GM23338 (cell line): ENCODE measurements around the gene REEP3. TPM values are rescaled to one million over a fixed set of nuclear protein-coding genes. Genes with fewer than 3 reads are reported as not detected.

Experiments
- ATAC-seq: fragments of 200-7000 bp; cut with Tn5 transposase; 3 replicates; pipeline ENCODE4 v1.9.1; 2020
- DNase-seq: peaks from one replicate; pipeline ENCODE4 v3.0.0-alpha.2; 2015; ENCODE audit warnings: low spot score
- H2AFZ ChIP-seq: fragments of 200-600 bp; sonication (generic); 2 replicates; pipeline ENCODE4 v1.8.0; 2016; ENCODE audit warnings: antibody characterized with exemption, mild to moderate bottlenecking, moderate library complexity
- H3F3A ChIP-seq: fragments of 200-600 bp; sonication (generic); replicated peaks from 2 replicates; pipeline ENCODE4 v1.8.0; 2017; ENCODE audit warnings: antibody characterized with exemption, mixed run types, low read depth
- H3K27ac ChIP-seq: fragments of 200-600 bp; sonication (generic); 2 replicates; pipeline ENCODE4 v1.6.1; 2016; ENCODE audit warnings: low read depth
- H3K27me3 ChIP-seq: fragments of 200-600 bp; sonication (generic); 2 replicates; pipeline ENCODE4 v1.8.0; 2016; ENCODE audit warnings: mild to moderate bottlenecking, mixed run types, moderate library complexity; ENCODE audit not compliant: insufficient read depth
- H3K36me3 ChIP-seq: fragments of 200-600 bp; sonication (generic); 2 replicates; pipeline ENCODE4 v1.8.0; 2016; ENCODE audit warnings: mild to moderate bottlenecking; ENCODE audit not compliant: insufficient read depth
- H3K4me1 ChIP-seq: fragments of 200-600 bp; sonication (generic); 2 replicates; pipeline ENCODE4 v1.8.0; 2016; ENCODE audit warnings: mild to moderate bottlenecking, moderate library complexity; ENCODE audit not compliant: insufficient read depth
- H3K4me2 ChIP-seq: fragments of 200-600 bp; sonication (generic); 2 replicates; pipeline ENCODE4 v1.7.1; 2017; ENCODE audit warnings: mixed run types
- H3K4me3 ChIP-seq: fragments of 200-600 bp; sonication (generic); 2 replicates; pipeline ENCODE4 v1.6.1; 2016; ENCODE audit warnings: mixed run types
- H3K79me2 ChIP-seq: fragments of 200-600 bp; sonication (generic); replicated peaks from 2 replicates; pipeline ENCODE4 v1.8.0; 2017; ENCODE audit warnings: mild to moderate bottlenecking; ENCODE audit not compliant: insufficient read depth
- H3K9me2 ChIP-seq: fragments of 200-600 bp; sonication (generic); 2 replicates; pipeline ENCODE4 v1.8.0; 2017; ENCODE audit not compliant: insufficient read depth
- H4K20me1 ChIP-seq: fragments of 200-600 bp; sonication (generic); replicated peaks from 2 replicates; pipeline ENCODE4 v1.8.0; 2017; ENCODE audit warnings: mild to moderate bottlenecking; ENCODE audit not compliant: insufficient read depth
- H3K27ac Mint-ChIP-seq: 2 replicates; pipeline ENCODE4 v1.8.0; 2020; ENCODE audit warnings: inconsistent platforms, mild to moderate bottlenecking, moderate library complexity, mixed read lengths
- H3K27me3 Mint-ChIP-seq: 3 replicates; pipeline ENCODE4 v1.8.0; 2022; ENCODE audit warnings: low read depth, mild to moderate bottlenecking, moderate library complexity, mixed read lengths, inconsistent platforms; ENCODE audit not compliant: insufficient read depth, poor library complexity
- H3K36me3 Mint-ChIP-seq: 3 replicates; pipeline ENCODE4 v1.8.0; 2021; ENCODE audit warnings: low read depth, mild to moderate bottlenecking, inconsistent platforms, moderate library complexity, mixed read lengths
- H3K4me1 Mint-ChIP-seq: 3 replicates; pipeline ENCODE4 v1.8.0; 2020; ENCODE audit warnings: mild to moderate bottlenecking, inconsistent platforms, mixed read lengths
- H3K4me3 Mint-ChIP-seq: 3 replicates; pipeline ENCODE4 v1.8.0; 2021; ENCODE audit warnings: moderate library complexity, mild to moderate bottlenecking, inconsistent platforms, mixed read lengths
- H3K9me3 Mint-ChIP-seq: 3 replicates; pipeline ENCODE4 v1.8.0; 2020; ENCODE audit warnings: moderate library complexity, mild to moderate bottlenecking, inconsistent platforms, mixed read lengths
- CREB1 ChIP-seq: fragments of 250-450 bp; sonication (Bioruptor Pico); IDR thresholded peaks from 2 replicates; pipeline ENCODE4 v1.5.0; 2020; ENCODE audit warnings: low read depth, mild to moderate bottlenecking, moderate library complexity
- EZH2phosphoT487 ChIP-seq: fragments of 200-600 bp; sonication (generic); IDR thresholded peaks from one replicate; pipeline ENCODE4 v1.8.1; 2018; ENCODE audit warnings: antibody characterized with exemption; ENCODE audit not compliant: unreplicated experiment
- JUNB ChIP-seq: IDR thresholded peaks from one replicate; pipeline ENCODE4 v1.6.1; 2016; ENCODE audit warnings: antibody characterized with exemption; ENCODE audit not compliant: unreplicated experiment
- POLR2AphosphoS5 ChIP-seq: IDR thresholded peaks from 2 replicates; pipeline ENCODE4 v1.6.1; 2016; ENCODE audit warnings: antibody characterized with exemption, low read depth
- STAT1 ChIP-seq: IDR thresholded peaks from one replicate; pipeline ENCODE4 v1.6.1; 2016; ENCODE audit warnings: antibody characterized with exemption; ENCODE audit not compliant: unreplicated experiment
- ZNF331 ChIP-seq: fragments of 250-450 bp; sonication (Bioruptor Pico); IDR thresholded peaks from 2 replicates; pipeline ENCODE4 v1.5.0; 2020; ENCODE audit warnings: low read depth, mild to moderate bottlenecking, moderate library complexity
- polyA plus RNA-seq: library from polyadenylated mRNA; unstranded; fragments of >200 nt; fragmentation: Nextera tagmentation; extraction: Ambion mirVana; gene quantifications from 2 replicates; pipeline ENCODE4 v1.2.1, GENCODE V29; 2016
- total RNA-seq: library from RNA; depleted of rRNA; stranded (reverse); fragments of >200 nt; shearing (Covaris generic); gene quantifications from 2 replicates; pipeline ENCODE4 v1.2.3, GENCODE V29; 2014
- TF ChIP-seq, protein P1 (sequence below): IDR thresholded peaks from 2 replicates; pipeline ENCODE4 v1.6.1; 2016; ENCODE audit warnings: antibody characterized with exemption
- TF ChIP-seq, protein P2 (sequence below): fragments of 250-450 bp; sonication (Bioruptor Pico); IDR thresholded peaks from 2 replicates; pipeline ENCODE4 v1.5.0; 2020; ENCODE audit warnings: mild to moderate bottlenecking, moderate library complexity
- TF ChIP-seq, protein P3 (sequence below): IDR thresholded peaks from one replicate; pipeline ENCODE4 v1.6.1; 2018; ENCODE audit warnings: antibody characterized with exemption; ENCODE audit not compliant: unreplicated experiment

The REEP3 gene
- total and polyA plus RNA-seq, 2 experiments from 2014 or later = 29.5 to 48.7 TPM

DNA sequence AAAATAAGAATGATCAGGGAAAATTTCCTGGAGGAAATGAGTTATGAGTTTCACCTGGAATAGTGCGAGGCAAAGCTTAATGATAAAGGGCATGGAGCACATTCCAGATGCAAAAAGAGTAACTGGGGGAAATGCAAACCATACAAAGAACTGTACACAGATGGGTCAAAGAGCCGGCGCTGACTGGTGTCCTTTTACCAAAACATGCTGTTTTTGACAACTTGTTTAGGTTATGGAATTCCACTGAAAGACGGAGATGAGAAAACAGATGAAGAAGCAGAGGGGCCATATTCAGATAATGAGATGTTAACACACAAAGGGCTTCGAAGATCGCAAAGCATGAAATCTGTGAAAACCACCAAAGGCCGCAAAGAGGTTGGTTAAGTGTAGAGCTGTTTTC lies 98.2 kb downstream of the REEP3 start:
- no peak for ATAC-seq
- Histone ChIP-seq H3K27ac (0 out of 2 replicates have a peak overlapping the region, but pooled peaks have one; percentile 26), H3F3A (no peaks in the 10 kb centered on the region), H3K4me2 (no peak overlapping the region), H4K20me1 (no peaks in the 10 kb centered on the region; the same call in 1 of the 2 replicates), H3K9me2 (no peaks in the 10 kb centered on the region), H3K4me1 (peaks cover 14% of the 10 kb centered on the region; the same call in 1 of the 2 replicates), H3K79me2 (no peaks in the 10 kb centered on the region), H2AFZ (no peak overlapping the region), H3K27me3 (no peaks in the 10 kb centered on the region), H3K4me3 (no peak overlapping the region), H3K36me3 (no peaks in the 10 kb centered on the region; the same call in 1 of the 2 replicates)
- DNase-seq = no peak
- Mint-ChIP-seq H3K36me3 (peaks cover 6% of the 10 kb centered on the region; the same call in 1 of the 3 replicates), H3K9me3 (no peaks in the 10 kb centered on the region), H3K4me1 (peaks cover 11% of the 10 kb centered on the region), H3K27me3 (peaks cover 4% of the 10 kb centered on the region), H3K4me3 (no peak overlapping the region), H3K27ac (no peak overlapping the region)
- TF ChIP-seq ZNF331 (CRISPR knock-in tag) (no peak), STAT1 (no peak), POLR2AphosphoS5 (no peak), EZH2phosphoT487 (no peak), CREB1 (CRISPR knock-in tag) (no peak), JUNB (no peak)
- TF ChIP-seq, protein P1, sequence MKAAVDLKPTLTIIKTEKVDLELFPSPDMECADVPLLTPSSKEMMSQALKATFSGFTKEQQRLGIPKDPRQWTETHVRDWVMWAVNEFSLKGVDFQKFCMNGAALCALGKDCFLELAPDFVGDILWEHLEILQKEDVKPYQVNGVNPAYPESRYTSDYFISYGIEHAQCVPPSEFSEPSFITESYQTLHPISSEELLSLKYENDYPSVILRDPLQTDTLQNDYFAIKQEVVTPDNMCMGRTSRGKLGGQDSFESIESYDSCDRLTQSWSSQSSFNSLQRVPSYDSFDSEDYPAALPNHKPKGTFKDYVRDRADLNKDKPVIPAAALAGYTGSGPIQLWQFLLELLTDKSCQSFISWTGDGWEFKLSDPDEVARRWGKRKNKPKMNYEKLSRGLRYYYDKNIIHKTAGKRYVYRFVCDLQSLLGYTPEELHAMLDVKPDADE = no peak
- TF ChIP-seq, protein P2, sequence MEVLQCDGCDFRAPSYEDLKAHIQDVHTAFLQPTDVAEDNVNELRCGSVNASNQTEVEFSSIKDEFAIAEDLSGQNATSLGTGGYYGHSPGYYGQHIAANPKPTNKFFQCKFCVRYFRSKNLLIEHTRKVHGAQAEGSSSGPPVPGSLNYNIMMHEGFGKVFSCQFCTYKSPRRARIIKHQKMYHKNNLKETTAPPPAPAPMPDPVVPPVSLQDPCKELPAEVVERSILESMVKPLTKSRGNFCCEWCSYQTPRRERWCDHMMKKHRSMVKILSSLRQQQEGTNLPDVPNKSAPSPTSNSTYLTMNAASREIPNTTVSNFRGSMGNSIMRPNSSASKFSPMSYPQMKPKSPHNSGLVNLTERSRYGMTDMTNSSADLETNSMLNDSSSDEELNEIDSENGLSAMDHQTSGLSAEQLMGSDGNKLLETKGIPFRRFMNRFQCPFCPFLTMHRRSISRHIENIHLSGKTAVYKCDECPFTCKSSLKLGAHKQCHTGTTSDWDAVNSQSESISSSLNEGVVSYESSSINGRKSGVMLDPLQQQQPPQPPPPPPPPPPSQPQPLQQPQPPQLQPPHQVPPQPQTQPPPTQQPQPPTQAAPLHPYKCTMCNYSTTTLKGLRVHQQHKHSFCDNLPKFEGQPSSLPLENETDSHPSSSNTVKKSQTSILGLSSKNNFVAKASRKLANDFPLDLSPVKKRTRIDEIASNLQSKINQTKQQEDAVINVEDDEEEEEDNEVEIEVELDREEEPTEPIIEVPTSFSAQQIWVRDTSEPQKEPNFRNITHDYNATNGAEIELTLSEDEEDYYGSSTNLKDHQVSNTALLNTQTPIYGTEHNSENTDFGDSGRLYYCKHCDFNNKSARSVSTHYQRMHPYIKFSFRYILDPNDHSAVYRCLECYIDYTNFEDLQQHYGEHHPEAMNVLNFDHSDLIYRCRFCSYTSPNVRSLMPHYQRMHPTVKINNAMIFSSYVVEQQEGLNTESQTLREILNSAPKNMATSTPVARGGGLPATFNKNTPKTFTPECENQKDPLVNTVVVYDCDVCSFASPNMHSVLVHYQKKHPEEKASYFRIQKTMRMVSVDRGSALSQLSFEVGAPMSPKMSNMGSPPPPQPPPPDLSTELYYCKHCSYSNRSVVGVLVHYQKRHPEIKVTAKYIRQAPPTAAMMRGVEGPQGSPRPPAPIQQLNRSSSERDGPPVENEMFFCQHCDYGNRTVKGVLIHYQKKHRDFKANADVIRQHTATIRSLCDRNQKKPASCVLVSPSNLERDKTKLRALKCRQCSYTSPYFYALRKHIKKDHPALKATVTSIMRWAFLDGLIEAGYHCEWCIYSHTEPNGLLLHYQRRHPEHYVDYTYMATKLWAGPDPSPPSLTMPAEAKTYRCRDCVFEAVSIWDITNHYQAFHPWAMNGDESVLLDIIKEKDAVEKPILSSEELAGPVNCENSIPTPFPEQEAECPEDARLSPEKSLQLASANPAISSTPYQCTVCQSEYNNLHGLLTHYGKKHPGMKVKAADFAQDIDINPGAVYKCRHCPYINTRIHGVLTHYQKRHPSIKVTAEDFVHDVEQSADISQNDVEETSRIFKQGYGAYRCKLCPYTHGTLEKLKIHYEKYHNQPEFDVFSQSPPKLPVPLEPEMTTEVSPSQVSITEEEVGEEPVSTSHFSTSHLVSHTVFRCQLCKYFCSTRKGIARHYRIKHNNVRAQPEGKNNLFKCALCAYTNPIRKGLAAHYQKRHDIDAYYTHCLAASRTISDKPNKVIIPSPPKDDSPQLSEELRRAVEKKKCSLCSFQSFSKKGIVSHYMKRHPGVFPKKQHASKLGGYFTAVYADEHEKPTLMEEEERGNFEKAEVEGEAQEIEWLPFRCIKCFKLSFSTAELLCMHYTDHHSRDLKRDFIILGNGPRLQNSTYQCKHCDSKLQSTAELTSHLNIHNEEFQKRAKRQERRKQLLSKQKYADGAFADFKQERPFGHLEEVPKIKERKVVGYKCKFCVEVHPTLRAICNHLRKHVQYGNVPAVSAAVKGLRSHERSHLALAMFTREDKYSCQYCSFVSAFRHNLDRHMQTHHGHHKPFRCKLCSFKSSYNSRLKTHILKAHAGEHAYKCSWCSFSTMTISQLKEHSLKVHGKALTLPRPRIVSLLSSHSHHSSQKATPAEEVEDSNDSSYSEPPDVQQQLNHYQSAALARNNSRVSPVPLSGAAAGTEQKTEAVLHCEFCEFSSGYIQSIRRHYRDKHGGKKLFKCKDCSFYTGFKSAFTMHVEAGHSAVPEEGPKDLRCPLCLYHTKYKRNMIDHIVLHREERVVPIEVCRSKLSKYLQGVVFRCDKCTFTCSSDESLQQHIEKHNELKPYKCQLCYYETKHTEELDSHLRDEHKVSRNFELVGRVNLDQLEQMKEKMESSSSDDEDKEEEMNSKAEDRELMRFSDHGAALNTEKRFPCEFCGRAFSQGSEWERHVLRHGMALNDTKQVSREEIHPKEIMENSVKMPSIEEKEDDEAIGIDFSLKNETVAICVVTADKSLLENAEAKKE (CRISPR knock-in tag) = no peak
- TF ChIP-seq, protein P3, sequence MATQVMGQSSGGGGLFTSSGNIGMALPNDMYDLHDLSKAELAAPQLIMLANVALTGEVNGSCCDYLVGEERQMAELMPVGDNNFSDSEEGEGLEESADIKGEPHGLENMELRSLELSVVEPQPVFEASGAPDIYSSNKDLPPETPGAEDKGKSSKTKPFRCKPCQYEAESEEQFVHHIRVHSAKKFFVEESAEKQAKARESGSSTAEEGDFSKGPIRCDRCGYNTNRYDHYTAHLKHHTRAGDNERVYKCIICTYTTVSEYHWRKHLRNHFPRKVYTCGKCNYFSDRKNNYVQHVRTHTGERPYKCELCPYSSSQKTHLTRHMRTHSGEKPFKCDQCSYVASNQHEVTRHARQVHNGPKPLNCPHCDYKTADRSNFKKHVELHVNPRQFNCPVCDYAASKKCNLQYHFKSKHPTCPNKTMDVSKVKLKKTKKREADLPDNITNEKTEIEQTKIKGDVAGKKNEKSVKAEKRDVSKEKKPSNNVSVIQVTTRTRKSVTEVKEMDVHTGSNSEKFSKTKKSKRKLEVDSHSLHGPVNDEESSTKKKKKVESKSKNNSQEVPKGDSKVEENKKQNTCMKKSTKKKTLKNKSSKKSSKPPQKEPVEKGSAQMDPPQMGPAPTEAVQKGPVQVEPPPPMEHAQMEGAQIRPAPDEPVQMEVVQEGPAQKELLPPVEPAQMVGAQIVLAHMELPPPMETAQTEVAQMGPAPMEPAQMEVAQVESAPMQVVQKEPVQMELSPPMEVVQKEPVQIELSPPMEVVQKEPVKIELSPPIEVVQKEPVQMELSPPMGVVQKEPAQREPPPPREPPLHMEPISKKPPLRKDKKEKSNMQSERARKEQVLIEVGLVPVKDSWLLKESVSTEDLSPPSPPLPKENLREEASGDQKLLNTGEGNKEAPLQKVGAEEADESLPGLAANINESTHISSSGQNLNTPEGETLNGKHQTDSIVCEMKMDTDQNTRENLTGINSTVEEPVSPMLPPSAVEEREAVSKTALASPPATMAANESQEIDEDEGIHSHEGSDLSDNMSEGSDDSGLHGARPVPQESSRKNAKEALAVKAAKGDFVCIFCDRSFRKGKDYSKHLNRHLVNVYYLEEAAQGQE = no peak
